T-helper 2 cell treated with Interferon-gamma antibody and Interleukin-4, amounts not matched to agents 100 ng/mL and 5 ng/mL, for 36 hours (primary cell): Measurements from ENCODE around the gene RNASE8. TPM values are rescaled to one million over a fixed set of nuclear protein-coding genes. Genes with fewer than 3 reads are reported as not detected.
"Not testable (repeated sequence)": the region's sequence is repeated elsewhere in the genome, so short reads cannot be mapped to it uniquely, and the experiment has no call there.

Source experiments
- intact Hi-C: fragments of 100-400 bp; cut with micrococcal nuclease; formaldehyde crosslinking; loops from one replicate; pipeline ENCODE4 v1.15.1; 2023
- total RNA-seq: library from RNA; stranded (reverse); gene quantifications from 2 replicates; pipeline ENCODE4 v1.2.3, GENCODE V29; 2022

RNASE8 gene, protein sequence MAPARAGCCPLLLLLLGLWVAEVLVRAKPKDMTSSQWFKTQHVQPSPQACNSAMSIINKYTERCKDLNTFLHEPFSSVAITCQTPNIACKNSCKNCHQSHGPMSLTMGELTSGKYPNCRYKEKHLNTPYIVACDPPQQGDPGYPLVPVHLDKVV
- total RNA-seq = not detected in 2 replicates

DNA sequence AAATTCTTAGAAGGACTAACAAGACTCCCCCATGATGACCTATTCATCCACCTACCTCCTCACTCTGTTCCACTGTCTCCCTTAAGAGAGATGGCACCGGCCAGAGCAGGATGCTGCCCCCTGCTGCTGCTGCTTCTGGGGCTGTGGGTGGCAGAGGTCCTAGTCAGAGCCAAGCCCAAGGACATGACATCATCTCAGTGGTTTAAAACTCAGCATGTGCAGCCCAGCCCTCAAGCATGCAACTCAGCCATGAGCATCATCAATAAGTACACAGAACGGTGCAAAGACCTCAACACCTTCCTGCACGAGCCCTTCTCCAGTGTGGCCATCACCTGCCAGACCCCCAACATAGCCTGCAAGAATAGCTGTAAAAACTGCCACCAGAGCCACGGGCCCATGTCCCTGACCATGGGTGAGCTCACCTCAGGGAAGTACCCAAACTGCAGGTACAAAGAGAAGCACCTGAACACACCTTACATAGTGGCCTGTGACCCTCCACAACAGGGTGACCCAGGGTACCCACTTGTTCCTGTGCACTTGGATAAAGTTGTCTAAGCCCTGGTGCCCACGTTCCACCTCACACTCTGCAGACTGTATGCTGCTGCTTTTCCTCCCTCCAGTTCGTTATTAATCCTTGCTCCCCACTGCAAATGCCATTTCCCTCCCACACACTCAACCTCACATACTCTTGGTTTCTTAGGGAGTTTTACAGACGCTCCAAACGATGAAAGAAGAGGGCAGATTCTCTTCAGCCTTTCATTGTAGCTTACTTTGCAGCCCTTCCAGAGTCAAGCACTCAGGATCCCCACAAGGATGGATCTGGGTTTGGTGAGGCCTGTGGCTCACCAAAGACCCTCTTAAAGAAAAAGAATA lies at the start of gene RNASE8:
Gene RNASE8 (plus strand): TSS at position 20 of the 873 bp plus-strand sequence. CDS start 71 bp downstream, at position 91.
- intact Hi-C loops = no loop called here

DNA sequence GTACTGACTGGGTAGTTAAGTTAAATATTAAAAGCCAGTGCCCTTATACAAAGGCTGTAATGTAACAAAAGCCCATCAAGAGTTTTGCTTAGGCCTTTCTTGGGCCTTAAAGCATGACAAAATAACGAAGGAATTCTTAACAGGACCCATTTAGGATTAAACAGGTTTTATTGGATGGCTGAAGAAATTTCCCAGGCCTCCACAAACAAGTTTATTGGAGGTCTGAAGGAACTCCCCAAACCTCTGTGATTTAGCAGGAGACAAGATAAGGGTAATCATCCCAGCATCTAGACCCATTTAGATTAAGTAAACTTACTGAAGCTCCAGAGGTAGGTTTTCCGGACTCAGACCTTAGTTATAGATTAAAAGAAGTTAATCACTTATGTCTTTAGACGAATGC lies 47.9 kb upstream of the RNASE8 start:
- intact Hi-C loops = not testable (repeated sequence)

DNA sequence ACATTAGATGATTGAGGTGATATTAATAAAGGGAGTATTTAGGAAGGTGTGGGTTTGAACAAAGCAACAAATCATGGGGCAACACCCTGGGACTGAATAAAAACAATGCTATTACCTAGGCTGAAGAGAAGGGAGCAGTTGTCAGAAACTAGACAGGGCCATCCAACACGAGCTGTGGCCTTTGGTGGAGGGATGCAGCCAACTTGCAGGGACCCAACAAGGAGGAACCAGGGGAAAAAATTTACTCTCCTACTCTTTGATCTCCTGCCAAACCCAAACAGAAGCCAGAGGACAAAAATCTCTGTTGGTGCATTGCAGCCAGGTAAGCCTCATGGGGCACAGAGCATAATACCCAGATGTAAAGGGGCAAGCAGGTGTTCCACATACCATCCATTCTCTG lies 46.5 kb upstream of the RNASE8 start:
- intact Hi-C loops = no loop called here

DNA sequence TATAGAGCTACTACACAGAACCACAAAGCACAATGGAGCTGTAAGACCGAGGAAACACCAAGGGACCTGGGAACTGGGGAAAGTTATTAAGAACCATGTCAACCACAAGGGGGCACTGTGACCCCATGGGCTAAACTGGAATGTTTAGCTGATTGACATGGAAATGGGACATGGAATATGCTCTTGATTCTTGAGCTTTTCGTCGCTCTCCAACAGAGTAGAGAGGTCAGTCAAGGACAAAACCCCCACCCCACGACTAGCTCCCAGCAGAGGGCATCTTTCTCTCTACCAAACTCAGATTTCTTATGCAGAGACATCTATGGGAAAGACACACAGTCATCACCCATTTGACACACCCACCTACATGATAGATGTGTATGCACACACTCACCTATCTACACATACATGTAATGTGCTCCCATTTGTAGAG lies 42.8 kb upstream of the RNASE8 start:
- intact Hi-C loops = loop anchor here (1.0 kb wide), 3 partner anchors 26 to 90 kb away; no protein-coding TSS in a partner anchor

DNA sequence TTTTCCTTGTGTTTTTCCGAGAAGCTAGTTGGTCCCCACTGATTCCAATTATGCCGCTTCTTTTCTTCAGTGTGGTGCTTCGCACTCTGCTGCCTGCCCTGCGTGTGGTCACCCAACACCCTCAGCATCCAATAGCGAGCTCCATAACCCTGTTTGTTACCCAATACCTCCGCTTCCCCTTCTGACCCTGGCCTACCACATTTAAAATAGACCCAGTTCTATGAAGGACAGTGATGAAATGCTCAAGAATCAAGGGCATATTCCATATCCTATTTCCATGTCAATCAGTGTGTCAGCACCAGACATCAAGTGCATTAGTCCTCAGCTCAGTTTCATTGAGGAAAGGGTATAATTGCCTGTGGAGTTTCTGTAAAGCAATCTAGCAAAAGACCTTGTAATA lies 42.3 kb upstream of the RNASE8 start:
- intact Hi-C loops = no loop called here

DNA sequence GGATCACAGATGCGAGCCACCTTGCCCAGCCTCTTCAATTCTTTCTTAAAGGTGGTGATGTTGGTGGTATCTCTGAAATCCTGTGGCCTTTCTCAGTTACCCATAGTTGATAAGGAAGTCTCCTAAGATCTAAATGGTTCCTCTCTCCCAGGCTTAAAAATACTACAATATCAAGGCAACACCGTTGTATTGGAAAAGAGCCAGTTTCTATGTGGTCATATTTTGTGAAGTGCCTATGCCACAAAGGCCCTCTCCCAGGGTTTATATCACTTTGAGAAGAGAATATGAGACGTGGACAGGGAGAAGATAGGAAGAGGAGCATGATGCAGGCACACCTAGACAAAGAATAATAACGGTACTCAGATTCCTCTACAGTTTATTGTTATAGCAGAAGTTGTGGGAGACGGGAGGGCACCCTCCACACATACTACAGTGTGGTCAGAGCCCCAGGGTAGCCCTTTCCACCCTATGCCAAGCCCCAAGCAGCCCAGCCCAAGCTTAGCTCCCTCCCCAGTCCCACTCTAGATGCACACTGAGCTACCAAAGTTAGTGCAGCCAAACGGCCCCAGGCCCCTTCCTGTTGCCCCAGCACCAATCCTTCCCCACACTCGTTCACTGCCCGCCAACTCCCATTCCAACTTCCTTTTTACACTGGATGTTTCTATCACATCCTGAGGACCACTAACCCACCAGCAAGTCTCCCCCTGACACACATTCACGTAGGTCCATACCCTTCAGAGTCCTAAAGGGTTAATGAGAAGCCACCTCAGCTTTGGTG lies 41.0 kb upstream of the RNASE8 start:
- intact Hi-C loops = no loop called here

DNA sequence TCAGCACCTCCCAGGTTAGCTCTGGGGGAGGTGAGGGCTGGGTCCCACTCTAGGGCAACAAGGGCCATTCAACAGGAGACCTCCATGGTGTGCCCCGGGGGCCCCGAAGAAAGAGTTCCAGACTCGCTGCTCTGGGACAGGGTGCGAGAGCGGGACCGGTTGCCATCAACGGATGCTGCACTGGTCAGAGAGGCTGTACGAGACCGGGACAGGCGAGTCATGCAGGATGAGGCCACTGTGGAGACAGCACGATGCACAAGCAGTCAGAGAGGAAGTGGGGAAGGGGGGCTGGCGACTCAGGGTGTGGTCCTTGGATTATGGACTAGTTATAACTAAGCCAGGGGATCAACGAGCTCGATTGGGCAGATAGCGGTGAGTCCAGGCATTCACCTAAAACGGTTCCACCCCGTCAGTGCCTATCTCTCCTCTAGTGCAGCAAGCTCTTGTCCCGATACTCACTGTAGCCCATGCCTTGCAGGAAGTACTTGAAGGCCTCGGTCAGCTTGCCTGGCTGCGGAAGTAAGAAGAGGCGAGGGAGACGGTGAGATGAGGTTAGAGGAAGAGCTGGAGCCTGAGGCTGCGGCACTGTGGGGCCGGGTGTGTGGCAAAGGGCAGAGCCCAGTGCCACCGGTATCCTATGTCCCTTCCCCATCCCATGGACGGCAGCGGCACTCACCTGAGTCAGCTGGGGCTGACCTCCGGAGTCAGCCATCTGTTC lies 39.9 kb upstream of the RNASE8 start:
- intact Hi-C loops = no loop called here

DNA sequence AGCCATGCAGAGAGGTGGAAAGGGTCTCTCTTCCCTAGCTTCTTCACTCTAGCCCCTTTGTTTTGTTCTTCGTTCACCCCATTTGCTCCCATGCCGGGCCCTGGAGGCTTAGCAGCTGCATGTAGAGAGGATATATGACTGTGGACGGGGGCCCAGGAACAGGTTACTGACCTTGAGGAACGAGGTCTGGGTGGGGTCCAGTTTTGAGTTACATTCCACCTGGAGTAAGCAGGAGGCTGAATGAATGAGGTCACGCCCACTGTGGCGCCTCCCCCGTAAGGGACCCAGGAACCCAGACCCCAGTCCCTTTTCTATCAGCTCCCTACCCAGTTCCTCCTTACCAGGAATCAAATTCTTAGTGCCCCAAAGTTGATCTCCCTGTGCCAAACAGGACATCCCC lies 39.3 kb upstream of the RNASE8 start:
- intact Hi-C loops = no loop called here

DNA sequence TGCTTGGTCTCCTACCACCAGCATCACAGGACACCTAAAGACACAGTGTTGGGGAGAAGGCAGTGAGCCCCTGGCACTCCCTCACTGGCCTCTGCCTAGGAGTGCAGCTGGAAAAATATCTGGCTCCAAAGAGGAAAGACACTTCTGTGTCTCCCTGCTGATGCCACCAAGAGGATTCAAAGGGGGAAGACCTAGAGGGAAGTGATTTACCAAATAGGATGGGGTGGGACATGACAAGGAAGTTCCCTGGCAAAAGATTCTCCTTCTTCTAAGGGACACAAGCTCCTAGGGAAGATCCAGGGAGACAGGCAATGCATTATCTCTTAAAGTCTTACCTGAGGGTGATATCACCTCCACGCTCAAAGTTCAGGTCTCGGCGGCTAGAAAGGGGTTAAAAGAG lies 38.8 kb upstream of the RNASE8 start:
- intact Hi-C loops = no loop called here

DNA sequence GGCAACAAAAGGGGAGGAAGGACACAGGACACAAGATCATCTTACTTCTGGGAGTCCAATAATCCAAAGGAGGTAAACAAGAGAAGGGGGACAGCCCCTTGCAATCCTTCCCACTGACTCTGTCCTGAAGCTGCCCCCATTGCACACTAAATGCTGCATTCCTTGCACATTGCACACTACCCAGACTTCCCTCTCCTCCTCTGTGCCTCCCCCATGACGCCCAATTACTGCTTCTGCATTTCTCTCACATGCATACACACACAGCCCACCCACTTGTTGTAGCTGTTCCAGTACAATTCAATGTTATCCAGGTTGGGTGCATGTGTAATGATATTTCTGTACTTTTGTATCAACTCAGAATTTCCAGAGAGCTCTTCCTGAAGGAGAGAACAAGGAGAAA lies 38.3 kb upstream of the RNASE8 start:
- intact Hi-C loops = no loop called here

DNA sequence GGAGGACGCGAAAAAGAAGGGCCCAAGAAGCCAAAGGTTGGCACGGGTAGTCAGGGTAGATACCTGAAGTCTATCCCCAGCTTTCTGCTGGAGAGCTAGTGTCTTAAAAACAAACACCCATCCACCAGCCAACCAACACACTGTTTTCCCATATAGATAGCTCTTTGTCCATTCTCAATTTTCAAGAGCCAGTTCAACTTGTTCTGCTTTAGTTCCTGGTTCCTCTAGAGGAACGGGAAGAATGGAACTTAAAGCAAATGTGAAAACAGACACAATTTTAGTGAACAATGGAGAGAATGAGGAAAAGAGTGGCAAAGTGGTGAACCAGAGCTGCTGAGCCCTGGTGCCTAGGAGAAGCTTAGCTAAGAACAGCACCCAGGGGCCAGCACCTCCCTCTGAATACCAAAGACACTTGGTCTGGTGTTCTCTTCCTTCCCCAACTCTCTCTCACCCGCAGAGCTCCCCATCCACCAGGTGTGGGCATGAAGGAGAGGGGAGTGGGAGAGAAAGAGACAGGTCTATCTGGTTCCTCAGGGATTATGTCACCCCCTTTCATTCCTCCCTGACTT lies 36.6 kb upstream of the RNASE8 start:
- intact Hi-C loops = no loop called here

DNA sequence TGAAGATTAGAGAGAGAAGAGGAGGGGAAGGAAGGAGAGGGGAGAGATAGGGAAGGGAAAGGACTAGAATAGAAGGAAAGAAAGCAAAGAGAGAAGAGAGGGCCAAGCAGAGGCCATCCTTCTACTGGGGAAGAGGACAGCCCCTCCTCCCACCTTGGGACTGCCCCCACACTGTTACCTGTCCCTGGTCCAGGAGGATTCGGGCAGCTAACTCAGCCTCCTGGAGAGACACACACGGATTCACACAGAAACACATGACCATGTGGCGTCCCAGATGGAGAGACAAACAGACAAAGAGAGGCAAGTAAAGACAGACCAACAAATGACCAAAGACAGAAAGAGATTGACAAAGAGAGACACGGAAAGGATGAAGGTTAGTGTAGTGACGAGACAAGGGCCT lies 34.9 kb upstream of the RNASE8 start:
- intact Hi-C loops = no loop called here

DNA sequence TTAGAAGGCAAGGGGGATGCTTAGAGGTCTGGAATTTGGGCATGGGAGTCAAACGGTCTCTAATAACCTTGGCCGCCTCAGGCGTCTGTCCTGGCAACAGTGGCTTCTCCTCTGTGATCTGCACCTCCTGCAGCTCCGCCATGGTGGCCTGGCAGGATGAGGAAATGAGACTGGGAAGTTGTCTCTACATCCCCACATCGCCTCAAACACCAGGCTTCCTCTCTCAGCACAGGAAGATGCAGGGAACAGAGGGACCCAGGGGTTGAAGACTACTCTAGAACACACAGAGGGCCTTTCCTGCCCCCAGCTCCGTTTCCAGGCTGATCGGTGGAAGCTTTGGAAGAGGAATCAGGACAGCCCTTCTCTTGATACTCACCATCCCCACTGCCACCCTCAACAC lies 34.4 kb upstream of the RNASE8 start:
- intact Hi-C loops = no loop called here

DNA sequence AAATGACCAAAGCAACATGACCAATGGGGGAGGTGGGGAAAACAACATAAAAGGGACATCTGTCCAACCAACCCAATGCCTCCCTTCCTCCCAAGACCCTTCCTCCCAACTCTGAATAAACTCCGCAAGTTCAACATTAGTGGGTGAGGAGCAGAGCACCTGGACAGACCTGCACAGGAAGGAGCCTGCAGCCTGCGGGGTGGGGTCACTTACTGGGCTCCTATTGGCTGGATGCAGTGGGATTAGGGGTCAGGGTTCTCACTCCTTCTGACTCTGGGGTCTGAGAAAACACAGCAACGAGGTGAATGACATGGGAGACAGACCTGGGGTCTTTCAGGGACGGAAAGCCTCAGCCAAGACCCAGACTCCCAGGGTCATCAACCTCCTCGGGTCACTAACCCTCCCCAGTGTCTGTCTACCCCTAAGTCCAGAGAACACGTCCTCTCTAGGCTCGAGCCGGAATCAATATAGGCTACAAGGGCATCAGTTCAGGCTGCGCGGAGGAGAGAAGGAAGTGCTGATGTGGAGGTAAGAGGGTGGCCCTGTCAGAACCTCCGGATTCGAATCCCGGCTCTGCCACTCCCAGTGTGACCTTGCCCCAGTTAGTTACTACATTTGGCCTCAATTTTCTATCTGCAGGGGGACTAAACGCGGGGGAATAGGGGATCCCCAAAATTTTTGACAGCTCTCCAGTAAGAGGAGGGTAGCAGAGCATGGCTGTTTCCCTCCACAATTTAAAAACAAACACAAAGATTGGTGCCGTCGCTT lies 33.6 kb upstream of the RNASE8 start:
- intact Hi-C loops = no loop called here

DNA sequence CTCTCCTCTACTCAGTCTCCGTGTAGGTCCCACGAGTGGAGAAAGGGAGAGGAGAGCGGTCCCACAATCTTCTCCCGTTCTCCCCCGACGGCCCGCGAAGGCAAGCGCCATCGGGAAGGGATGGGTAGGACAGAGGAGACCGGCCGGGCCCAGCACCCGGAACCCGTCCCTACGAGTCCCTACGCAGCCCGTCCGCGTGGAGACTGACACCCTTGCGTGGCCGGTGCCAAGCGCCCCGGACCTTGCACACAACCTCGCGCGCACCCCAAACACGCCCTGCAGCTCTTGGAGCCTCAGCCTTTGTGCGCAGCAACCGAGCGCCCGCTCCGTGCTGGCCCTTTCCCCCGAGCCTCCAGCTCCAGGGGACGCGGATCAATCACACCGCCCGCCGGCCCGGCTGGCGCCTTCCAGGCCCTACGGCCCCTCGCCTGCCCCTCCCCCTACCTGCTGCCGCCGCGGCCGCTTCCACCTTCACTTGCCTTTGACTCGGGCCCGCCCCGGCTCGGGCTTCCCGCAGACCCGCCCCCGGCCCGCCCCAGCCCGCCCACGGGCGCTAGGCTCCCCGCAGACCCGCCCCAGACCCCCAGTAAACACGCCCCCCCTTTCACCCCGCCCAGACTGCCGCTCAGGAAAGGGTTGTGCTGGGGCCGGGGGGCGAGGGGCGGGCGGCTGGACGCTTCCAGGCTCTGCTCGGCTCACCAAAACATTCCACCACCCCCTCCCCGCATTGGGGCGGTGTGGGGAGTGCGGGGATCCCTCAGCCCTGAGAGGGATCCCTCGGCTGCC lies 32.8 kb upstream of the RNASE8 start, which contains the start of gene NDRG2:
Gene NDRG2 (minus strand): TSS at position 477 of the 786 bp plus-strand sequence. CDS start 1,746 bp downstream, outside the sequence.
- intact Hi-C loops = no loop called here

DNA sequence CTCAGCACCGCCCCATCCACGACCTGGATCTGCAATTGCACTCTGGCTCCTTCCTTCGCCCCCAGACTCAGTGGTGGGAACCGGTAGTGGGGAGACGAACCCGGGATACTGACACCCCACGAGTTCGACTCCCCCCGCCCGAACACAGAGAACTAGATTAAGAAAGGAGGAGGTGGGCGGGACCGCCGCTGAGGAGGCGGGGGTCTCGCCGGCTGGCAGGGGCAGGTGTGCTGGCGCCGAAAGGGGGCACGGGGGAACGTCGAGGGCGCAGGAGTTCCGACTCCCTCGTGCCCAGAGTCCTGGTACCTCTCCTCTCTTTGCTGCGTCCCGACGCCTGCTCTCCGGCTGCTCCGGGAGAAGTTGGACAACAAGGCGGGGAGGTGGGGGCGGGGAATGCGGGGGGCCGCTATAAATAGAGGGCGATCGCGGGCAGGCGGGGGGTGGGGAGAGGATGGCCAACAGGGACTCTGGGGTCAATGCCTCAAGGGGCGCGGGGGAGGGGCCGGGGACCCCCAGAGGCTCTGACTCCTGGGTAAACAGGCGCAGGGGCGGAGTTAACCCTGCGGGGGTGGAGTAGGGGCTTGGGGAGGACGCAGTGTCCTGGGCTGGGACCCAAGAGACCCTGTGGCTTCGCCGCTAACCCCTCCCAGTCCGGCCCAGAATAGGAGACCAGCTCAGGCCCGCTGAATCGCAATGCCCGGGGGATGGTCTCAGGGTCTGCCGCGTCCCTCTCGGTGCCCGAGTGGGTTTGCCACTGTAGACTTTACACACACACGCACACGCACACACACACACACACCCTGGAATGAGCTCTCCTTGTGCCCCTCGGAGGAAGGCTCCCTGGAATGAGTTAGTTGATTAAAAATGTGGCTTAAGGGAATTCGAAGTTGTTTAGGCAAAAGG lies 32.0 kb upstream of the RNASE8 start:
- intact Hi-C loops = no loop called here

DNA sequence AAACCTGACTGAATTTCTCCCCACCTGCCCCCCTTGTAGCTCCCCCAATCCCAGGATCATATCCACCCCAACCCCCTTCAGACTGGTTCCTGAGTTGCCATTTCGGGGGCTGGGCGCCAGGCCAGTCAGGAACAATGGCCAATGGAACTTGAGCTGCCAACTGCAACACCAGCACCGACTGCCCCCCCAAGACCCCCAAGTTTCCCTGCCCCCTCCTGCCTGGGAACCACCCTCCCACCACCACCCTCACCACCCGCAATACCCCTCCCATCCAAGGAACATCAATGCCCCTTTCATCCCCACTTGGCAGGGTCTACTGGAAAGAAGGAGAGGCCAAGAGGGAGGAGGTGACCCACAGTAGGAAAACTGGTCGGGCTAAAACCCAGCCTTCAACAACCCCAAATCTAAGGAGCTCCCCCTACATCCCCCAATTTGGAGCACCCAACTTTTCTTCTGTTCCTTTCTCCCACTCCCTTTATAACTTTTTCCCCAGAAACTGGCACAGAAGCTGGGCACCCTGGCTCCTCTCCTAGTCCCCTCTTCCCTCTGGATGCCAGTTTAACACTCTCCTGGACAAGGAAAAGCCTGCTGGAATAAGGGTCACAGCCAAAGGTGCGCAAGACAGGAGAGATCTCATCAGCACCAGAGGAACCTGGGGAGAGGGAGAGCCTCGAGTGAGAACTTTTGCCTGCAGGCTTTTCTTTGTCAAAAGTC lies 31.2 kb upstream of the RNASE8 start:
- intact Hi-C loops = no loop called here

DNA sequence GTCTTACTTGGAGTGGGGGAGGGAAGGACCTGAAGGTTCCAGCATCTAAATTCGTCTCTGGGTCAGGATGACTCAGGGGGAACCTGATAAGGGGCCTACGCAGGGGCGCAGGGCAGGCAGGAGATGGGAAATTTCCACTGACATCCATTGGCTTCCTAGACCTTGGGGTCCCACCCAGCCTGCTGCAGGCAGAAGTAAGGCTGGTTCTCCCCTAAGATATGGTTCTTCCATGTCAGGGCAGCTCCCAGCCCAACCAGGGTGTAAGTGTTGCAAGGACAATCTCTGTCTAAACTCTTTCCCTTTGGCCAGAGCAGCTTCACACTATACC lies 30.7 kb upstream of the RNASE8 start:
- intact Hi-C loops = no loop called here
